ENCODE data around the gene NKX1-2. TPM values are rescaled to one million over a fixed set of nuclear protein-coding genes. Genes with fewer than 3 reads are reported as not detected.

The NKX1-2 gene
- polyA plus RNA-seq (ENCODE audit: insufficient read length): not detected

- no peak for DNase-seq (ENCODE audit: low read depth)
These were observed at the start of gene NKX1-2 for GRCh38 chr10:124450012-124450782. NKX1-2 (minus strand) TSS chr10:124450035; CDS start chr10:124449943, 92 bp downstream.

GRCh38 chr10:124498056-124498455 is 48.2 kb upstream of the NKX1-2 start:
- DNase-seq (ENCODE audit: low read depth): no peak

- no peak for DNase-seq (ENCODE audit: low read depth)
These were observed 47.5 kb upstream of the NKX1-2 start for GRCh38 chr10:124497196-124497881.

- no peak for DNase-seq (ENCODE audit: low read depth)
These were observed 46.8 kb upstream of the NKX1-2 start for GRCh38 chr10:124496620-124497019.

- no peak for DNase-seq (ENCODE audit: low read depth)
These were observed 46.3 kb upstream of the NKX1-2 start for GRCh38 chr10:124496150-124496549.

- DNase-seq (ENCODE audit: low read depth): no peak
These were observed 45.9 kb upstream of the NKX1-2 start for GRCh38 chr10:124495725-124496124.

- DNase-seq (ENCODE audit: low read depth): no peak
These were observed 45.3 kb upstream of the NKX1-2 start for GRCh38 chr10:124495162-124495561.

- DNase-seq (ENCODE audit: low read depth): no peak
These were observed 44.4 kb upstream of the NKX1-2 start for GRCh38 chr10:124494046-124494807.

GRCh38 chr10:124493214-124493882 is 43.5 kb upstream of the NKX1-2 start:
- no peak for DNase-seq (ENCODE audit: low read depth)

GRCh38 chr10:124492266-124492665 is 42.4 kb upstream of the NKX1-2 start:
- DNase-seq (ENCODE audit: low read depth): no peak

- no peak for DNase-seq (ENCODE audit: low read depth)
These were observed 41.3 kb upstream of the NKX1-2 start for GRCh38 chr10:124491105-124491504.

- DNase-seq (ENCODE audit: low read depth): no peak
These were observed 36.8 kb upstream of the NKX1-2 start for GRCh38 chr10:124486635-124487034.

GRCh38 chr10:124484661-124485060 is 34.8 kb upstream of the NKX1-2 start:
- no peak for DNase-seq (ENCODE audit: low read depth)

- DNase-seq (ENCODE audit: low read depth): no peak
These were observed 34.2 kb upstream of the NKX1-2 start for GRCh38 chr10:124484031-124484430.

GRCh38 chr10:124482876-124483275 is 33.0 kb upstream of the NKX1-2 start:
- DNase-seq (ENCODE audit: low read depth): no peak

GRCh38 chr10:124482236-124482800 is 32.5 kb upstream of the NKX1-2 start:
- DNase-seq (ENCODE audit: low read depth): no peak

GRCh38 chr10:124481717-124482116 is 31.9 kb upstream of the NKX1-2 start:
- DNase-seq (ENCODE audit: low read depth): no peak

- no peak for DNase-seq (ENCODE audit: low read depth)
These were observed 31.0 kb upstream of the NKX1-2 start for GRCh38 chr10:124480860-124481259.

- DNase-seq (ENCODE audit: low read depth): no peak
These were observed 28.7 kb upstream of the NKX1-2 start for GRCh38 chr10:124478515-124478914.

- DNase-seq (ENCODE audit: low read depth): no peak
These were observed 28.0 kb upstream of the NKX1-2 start for GRCh38 chr10:124477614-124478363.
